HG02798 (cell line): ENCODE measurements around the gene AP5Z1.
"Not testable (repeated sequence)": the region's sequence is repeated elsewhere in the genome, so short reads cannot be mapped to it uniquely, and the experiment has no call there.

Source experiments
- ATAC-seq: cut with Tn5 transposase; IDR thresholded peaks from one replicate; pipeline ENCODE4 v1.9.1; 2021; ENCODE audit warnings: mild to moderate bottlenecking; ENCODE audit not compliant: unreplicated experiment, poor library complexity

Gene AP5Z1

DNA sequence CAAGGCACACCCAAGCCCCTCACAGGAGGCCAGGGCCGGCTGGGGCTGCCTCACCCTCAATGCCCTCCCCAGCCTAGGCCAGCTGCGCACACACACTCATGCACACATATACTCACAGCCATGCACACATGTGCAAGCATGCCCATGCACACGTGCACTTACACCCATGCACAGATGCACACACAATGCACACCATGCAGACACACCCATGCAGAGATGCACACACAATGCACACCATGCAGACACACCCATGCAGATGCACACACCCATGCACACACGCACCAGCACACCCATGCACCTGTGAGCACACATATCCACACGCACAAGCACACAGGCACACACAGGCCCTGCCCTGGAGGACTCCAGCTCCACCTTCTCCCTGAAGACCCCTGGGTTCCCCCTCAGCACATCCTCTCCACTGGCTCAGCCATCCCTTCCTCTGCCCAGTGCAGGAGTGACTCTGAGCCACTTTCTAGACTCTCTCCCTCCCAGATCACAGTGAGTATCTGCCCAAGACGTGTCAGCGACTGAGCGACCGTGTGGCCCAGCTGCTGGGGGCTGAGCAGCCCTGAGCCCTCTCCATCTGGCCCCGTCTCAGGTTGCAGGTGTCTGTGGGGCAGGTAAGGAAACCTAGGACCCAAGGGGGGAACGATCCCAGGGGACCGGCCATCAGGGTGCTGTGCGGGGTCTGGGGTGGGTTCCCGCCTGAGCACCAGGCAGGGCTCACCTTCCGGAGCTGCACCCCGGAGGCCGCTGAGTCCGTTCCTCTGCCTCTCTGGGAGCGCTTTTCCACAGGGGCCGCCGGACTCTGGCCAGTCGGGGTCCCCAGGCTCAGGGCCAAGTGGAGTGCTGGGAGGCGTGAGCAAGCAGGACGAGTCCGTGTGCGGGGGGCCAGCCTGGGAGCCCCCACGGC is 25.8 kb downstream of the AP5Z1 start:
- no peak for ATAC-seq

DNA sequence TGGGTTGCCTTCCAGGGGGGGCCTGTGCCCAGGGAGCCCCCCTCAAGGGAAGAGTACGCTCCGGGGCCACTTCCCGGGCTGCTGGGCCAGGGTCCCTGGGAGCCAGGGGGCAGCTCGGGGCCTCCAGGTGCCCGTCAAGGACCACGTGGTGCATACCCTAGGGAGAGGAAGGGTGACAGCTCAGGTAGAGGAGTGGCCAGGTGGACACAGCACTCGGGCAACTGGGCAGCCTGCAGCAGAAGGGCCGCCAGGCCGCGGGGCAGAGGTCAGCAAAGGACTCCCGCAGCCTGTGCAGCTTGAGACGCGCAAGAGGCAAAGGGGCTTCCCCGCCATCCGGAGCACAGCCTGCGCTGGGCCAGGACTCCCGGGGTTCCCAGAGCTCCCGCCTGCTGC is 26.4 kb downstream of the AP5Z1 start:
- ATAC-seq, result no peak

GRCh38 chr7:4802577-4802976 is 27.2 kb downstream of the AP5Z1 start:
- not testable (repeated sequence) for ATAC-seq

- ATAC-seq, result no peak
These were observed 28.2 kb downstream of the AP5Z1 start for GRCh38 chr7:4803397-4804241.

- ATAC-seq, result no peak
These were observed 29.9 kb downstream of the AP5Z1 start for GRCh38 chr7:4805110-4805983.

DNA sequence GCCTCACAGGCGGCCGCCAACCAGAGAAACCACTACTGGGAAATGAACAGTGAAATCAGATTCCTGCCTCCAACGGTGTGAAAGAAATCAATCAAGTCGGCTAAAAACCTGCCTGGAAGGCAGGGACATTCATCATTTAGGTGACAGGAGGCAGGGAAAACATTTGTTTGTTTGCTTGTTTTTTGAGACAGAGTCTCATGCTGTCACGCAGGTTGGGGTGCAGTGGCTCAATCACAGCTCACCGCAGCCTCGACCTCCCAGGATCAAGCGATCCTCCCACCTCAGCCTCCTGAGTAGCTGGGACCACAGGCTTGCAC is 30.5 kb downstream of the AP5Z1 start:
- no peak for ATAC-seq

DNA sequence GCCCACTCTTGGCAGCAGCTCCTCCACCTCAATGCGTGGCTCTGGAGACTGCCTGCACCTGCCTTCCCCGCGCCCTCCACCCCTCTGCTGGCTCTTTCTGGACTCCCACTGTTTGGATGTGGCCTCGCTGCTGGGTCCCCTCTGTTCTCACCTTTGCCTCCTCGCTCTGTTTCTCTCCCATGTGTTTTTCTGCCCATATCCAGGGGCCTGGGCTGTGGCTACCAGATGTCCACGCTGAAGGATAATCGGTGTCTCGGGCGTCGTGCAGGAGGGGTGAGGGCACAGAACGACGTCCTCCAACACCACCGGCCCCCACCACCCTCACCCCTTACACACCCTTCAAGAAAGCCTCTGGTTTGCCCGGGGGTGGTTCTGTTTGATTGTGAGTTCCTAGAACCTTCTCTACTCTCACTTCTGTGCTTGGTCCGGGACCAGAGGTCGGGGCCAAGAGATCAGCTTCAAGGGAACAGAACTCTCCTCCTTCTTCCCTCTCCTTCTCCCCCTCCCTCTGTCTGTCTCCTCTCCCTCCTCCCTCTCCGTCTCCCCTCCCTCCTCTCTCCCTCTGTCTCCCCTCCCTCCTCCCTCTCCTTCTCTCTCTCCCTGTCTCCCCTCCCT is 31.7 kb downstream of the AP5Z1 start:
- no peak for ATAC-seq

DNA sequence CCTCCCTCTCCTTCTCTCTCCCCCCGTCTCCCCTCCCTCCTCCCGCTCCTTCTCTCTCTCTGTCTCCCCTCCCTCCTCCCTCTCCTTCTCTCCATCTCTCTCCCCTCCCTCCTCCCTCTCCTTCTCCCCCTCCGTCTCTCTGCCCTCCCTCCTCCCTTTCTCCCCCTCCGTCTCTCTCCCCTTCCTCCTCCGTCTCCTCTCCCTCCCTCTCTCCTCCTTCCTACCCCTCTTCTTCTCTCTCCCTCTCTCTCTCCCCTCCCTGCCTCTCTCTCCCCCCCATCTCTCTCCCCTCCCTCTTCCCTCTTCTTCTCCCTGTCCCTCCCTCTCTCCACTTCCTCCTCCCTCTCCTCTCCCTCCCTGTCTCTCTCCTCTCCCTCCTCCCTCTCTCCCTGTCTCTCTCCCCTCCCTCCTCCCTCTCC is 32.2 kb downstream of the AP5Z1 start:
- ATAC-seq, result no peak

DNA sequence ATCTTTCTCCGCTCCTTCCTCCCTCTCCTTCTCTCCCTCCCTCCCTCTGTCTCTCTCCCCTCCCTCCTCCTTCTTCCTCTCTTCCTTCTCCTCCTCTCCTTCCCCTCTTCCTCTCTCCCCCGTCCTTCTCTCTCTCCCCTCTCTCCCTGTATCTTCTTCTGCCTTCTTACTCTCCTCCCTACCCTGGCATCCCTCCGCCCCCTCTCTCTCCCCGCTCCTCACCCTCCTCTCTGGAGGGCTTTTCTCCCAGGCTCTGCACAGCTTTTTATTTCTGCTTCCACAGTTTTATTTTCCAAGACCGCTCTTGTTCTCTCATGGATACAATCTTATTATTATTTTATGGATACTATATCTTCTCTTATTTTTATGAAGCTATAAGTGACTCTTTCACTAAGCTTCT is 32.6 kb downstream of the AP5Z1 start:
- ATAC-seq, result no peak

DNA sequence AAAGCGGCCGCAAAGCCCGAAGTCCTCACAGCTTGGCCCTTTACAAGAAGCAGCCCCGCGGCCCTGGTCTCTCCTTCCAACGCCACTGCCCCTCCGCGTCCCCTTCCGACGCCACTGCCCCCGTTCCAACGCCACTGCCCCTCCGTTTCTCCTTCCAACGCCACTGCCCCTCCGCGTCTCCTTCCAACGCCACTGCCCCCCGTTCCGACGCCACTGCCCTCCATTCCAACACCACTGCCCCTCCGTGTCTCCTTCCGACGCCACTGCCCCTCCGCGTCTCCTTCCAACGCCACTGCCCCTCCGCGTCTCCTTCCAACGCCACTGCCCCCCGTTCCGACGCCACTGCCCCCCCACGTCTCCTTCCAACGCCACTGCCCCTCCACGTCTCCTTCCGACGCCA is 33.1 kb downstream of the AP5Z1 start:
- no peak for ATAC-seq

GRCh38 chr7:4809091-4809591 is 33.7 kb downstream of the AP5Z1 start:
- no peak for ATAC-seq

GRCh38 chr7:4809666-4810065 is 34.2 kb downstream of the AP5Z1 start:
- ATAC-seq, result no peak

GRCh38 chr7:4814433-4814832 is 39.0 kb downstream of the AP5Z1 start:
- ATAC-seq, result no peak

DNA sequence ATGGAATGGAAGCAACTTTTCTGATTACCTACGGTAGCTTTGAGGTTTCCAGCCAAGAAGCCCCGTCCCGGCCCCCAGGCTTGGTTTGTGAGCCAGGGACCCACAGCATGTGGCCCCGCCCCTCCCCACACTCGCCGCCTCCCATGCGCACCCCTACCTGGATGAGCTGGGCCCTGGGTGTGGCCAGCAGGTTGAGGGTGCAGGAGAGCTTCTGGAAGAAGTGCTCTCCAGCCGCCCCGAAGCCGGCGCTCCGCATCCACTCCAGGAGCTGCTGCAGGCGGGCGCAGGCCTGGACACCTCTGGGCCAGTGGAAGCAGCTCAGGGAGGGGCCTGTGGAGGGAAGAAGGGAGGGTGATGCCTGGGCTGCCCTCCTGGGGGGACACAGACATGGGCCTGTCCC is 39.7 kb downstream of the AP5Z1 start:
- no peak for ATAC-seq

- no peak for ATAC-seq
These were observed 40.4 kb downstream of the AP5Z1 start for GRCh38 chr7:4815609-4816418.

- ATAC-seq, result no peak
These were observed 41.1 kb downstream of the AP5Z1 start for GRCh38 chr7:4816419-4817080.

DNA sequence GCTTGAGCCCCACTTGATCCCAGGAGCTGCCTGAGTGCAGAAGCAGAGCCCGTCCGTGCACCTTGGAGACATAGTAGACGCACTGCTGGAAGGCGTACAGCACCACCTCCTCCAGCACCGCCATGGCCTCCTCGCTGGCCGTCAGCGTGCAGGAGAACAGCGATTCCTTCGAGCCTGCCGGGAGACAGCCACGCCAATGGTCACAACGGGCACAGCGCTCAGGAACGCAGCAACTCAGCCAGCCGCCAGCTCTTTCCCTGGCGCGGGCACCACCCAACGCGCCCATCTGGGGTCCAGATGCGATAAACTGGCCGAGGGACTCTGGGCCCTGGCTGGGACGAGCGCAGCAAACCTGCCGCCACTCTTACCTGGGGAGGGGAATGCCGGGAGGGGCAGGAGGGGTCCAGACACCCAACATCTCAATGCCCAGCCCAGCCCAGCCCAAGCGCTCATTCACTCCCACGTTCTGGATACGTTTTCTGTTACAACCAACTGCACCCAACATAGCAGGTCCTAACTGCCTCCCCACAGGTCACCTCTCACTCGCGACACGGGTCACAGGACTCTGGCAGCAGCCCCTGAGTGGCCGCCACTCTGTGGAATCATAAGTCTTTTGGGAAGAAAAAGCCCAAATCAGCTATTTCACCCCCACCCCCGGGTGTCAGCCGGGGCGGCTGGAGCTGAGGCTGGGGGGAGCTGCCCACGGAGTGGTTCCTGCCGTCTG is 41.9 kb downstream of the AP5Z1 start:
- ATAC-seq, result no peak
